ENCODE measurements around the gene LRWD1. TPM values are rescaled to one million over a fixed set of nuclear protein-coding genes. Genes with fewer than 3 reads are reported as not detected.

Gene LRWD1
- 10 to 100 TPM in 4 of 9 donors, 1 to 10 TPM in 5; 7.6 to 24.9 (median 9.7) TPM for total RNA-seq
- 10 to 100 TPM in 1 of 2 donors, 1 to 10 TPM in 1; 4.7 to 26.4 TPM for polyA plus RNA-seq
- long read RNA-seq, donor 1, transcript LRWD1-201 (15 exons, 2,215 nt): major isoform, 11 of 22 reads
- long read RNA-seq, donor 1, partial matches to known transcripts: 5 of 22 reads
- long read RNA-seq, donor 1, other reads (novel, unspliced or antisense): 6 of 22 reads
- long read RNA-seq, donor 2, transcript LRWD1-201 (15 exons, 2,215 nt): major isoform, 69 of 94 reads
- long read RNA-seq, donor 2, partial matches to known transcripts: 12 of 94 reads
- long read RNA-seq, donor 2, other reads (novel, unspliced or antisense): 13 of 94 reads
- long read RNA-seq, donor 3, transcript LRWD1-201 (15 exons, 2,215 nt): major isoform, 14 of 25 reads
- long read RNA-seq, donor 3, partial matches to known transcripts: 4 of 25 reads
- long read RNA-seq, donor 3, other reads (novel, unspliced or antisense): 7 of 25 reads

- Histone ChIP-seq H3K36me3 (peaks cover 0 to 16% (median under 1%) of the 10 kb centered on the region in 9 donors), H3K27me3 (no peaks in the 10 kb centered on the region), H3K4me1 (peaks cover 5 to 23% (median 19%) of the 10 kb centered on the region in 12 donors), H3K9me3 (no peaks in the 10 kb centered on the region), H3K4me3 (peak within 1 kb of the TSS; percentile 70 to 100 (median 90)), H3K27ac (peak within 1 kb of the TSS in 11 of 12 donors; percentile 53 to 89 (median 77))
- ATAC-seq: peak; percentile 83 to 97 (median 96)
- intact Hi-C loops (cut with DNase I): loop anchor here in 1 of 10 donors (5.0 kb wide), 1 partner anchor 47 kb away; no protein-coding TSS in a partner anchor
- 0 to 1% (median 0%) methylated on average over 10 to 81 of the region's 81 CpGs for WGBS, 4 donors
- DNase-seq: peak; percentile 94 to 99 (median 96)
- TF ChIP-seq POLR2A (IDR thresholded peaks at IDR 0.05): peak in 1 of 2 donors; percentile 84
- peak in 8 of 12 donors; percentile 6 to 55 (median 24) for TF ChIP-seq CTCF (IDR thresholded peaks at IDR 0.05)
Measured at GRCh38 chr7:102464577-102465280, at the start of gene LRWD1, which contains the start of gene ALKBH4. Gene LRWD1, plus strand, starts transcription at chr7:102464984. Its CDS starts 97 bp downstream, at chr7:102465081. Gene ALKBH4, minus strand, starts transcription at chr7:102464863. Its CDS starts 27 bp downstream, at chr7:102464836.

- peaks cover 0 to 94% (median 79%) of the 10 kb centered on the region in 9 donors for H3K36me3 ChIP-seq
- 80 to 90% (median 82%) methylated on average over 12 of the region's 12 CpGs for WGBS, 4 donors
- peak in 2 of 4 donors; percentile 18 to 21 for ATAC-seq
- H3K9me3 ChIP-seq: no peaks in the 10 kb centered on the region
- peaks cover 0 to 21% (median 6%) of the 10 kb centered on the region in 12 donors for H3K4me1 ChIP-seq
- intact Hi-C loops (cut with DNase I): loop anchor here in 1 of 10 donors (5.0 kb wide), 1 partner anchor 52 kb away; no protein-coding TSS in a partner anchor
- H3K27me3 ChIP-seq: no peaks in the 10 kb centered on the region
- DNase-seq: no peak
- no peak overlapping the region for H3K4me3 ChIP-seq
- H3K27ac ChIP-seq: peak overlapping the region in 1 of 12 donors; percentile 81
- no peak for TF ChIP-seq CTCF (IDR thresholded peaks at IDR 0.05)
- no peak for TF ChIP-seq POLR2A (IDR thresholded peaks at IDR 0.05)
Measured at GRCh38 chr7:102415685-102416225, 49.0 kb upstream of the LRWD1 start.

- peaks cover 0 to 94% (median 79%) of the 10 kb centered on the region in 9 donors for H3K36me3 ChIP-seq
- TF ChIP-seq CTCF (IDR thresholded peaks at IDR 0.05) (no peak), POLR2A (IDR thresholded peaks at IDR 0.05) (no peak)
- intact Hi-C loops (cut with DNase I): loop anchor here in 1 of 10 donors (5.0 kb wide), 1 partner anchor 51 kb away; no protein-coding TSS in a partner anchor
- no peaks in the 10 kb centered on the region for H3K9me3 ChIP-seq
- peak overlapping the region in 1 of 12 donors; percentile 81 for H3K27ac ChIP-seq
- DNase-seq: no peak
- H3K4me1 ChIP-seq: peaks cover 0 to 26% (median 6%) of the 10 kb centered on the region in 12 donors
- no peak overlapping the region for H3K4me3 ChIP-seq
- H3K27me3 ChIP-seq: no peaks in the 10 kb centered on the region
- ATAC-seq: no peak
- WGBS, 4 donors: 87 to 96% (median 94%) methylated on average over 6 of the region's 6 CpGs
Measured at GRCh38 chr7:102416406-102416805, 48.4 kb upstream of the LRWD1 start.

Measured in heart left ventricle (tissue), 16 donors.